Stimulated activated CD4-positive, alpha-beta T cell treated with anti-CD3 and anti-CD28 coated beads, Interleukin-1b, Interleukin-23, amount 100 ng/mL, for 4 hours (primary cell): Measurements from ENCODE around the gene ASPG.
"Not testable (repeated sequence)": the region's sequence is repeated elsewhere in the genome, so short reads cannot be mapped to it uniquely, and the experiment has no call there.

ENCODE experiments used
- DNase-seq, 2 donors: peaks; one replicate each; pipeline ENCODE4 v3.0.0-alpha.2; 2020; ENCODE audit warnings: low read depth in 2 of 2

Gene ASPG

GRCh38 chr14:104146651-104147345, 61.3 kb downstream of the ASPG start:
- DNase-seq: no peak

GRCh38 chr14:104147346-104148125, 62.0 kb downstream of the ASPG start:
- DNase-seq: no peak

GRCh38 chr14:104148433-104149277, 63.2 kb downstream of the ASPG start:
- no peak for DNase-seq

- DNase-seq: no peak
Observed at GRCh38 chr14:104149278-104149595, 63.7 kb downstream of the ASPG start.

- no peak for DNase-seq
Observed at GRCh38 chr14:104149617-104150135, 64.2 kb downstream of the ASPG start.

GRCh38 chr14:104150136-104151025, 64.9 kb downstream of the ASPG start:
- no peak for DNase-seq

GRCh38 chr14:104151026-104151381, 65.5 kb downstream of the ASPG start:
- DNase-seq: no peak

GRCh38 chr14:104151566-104152245, 66.2 kb downstream of the ASPG start:
- DNase-seq: no peak

GRCh38 chr14:104152246-104152575, 66.7 kb downstream of the ASPG start:
- DNase-seq: no peak

GRCh38 chr14:104152686-104153393, 67.3 kb downstream of the ASPG start:
- DNase-seq: no peak

- not testable (repeated sequence) for DNase-seq
Observed at GRCh38 chr14:104153394-104153755, 67.9 kb downstream of the ASPG start.

- no peak for DNase-seq
Observed at GRCh38 chr14:104154246-104154645, 68.7 kb downstream of the ASPG start.

- no peak for DNase-seq
Observed at GRCh38 chr14:104155513-104155912, 70.0 kb downstream of the ASPG start.

GRCh38 chr14:104156142-104156541, 70.6 kb downstream of the ASPG start:
- DNase-seq: no peak

- DNase-seq: no peak
Observed at GRCh38 chr14:104157016-104157928, 71.8 kb downstream of the ASPG start.

GRCh38 chr14:104158827-104159798, 73.6 kb downstream of the ASPG start:
- DNase-seq: no peak

- DNase-seq: no peak
Observed at GRCh38 chr14:104159990-104160389, 74.5 kb downstream of the ASPG start.
